ENCODE data around the gene ARHGEF33.

Gene ARHGEF33

GRCh38 chr2:38973266-38973665, 83.6 kb downstream of the ARHGEF33 start:
- DNase-seq (ENCODE audit: extremely low read depth, low read depth) = no peak
- TF ChIP-seq CTCF (IDR thresholded peaks at IDR 0.05; ENCODE audit: low read depth, low read length) = no peak

- no peak for TF ChIP-seq CTCF (IDR thresholded peaks at IDR 0.05; ENCODE audit: low read depth, low read length)
Measured at GRCh38 chr2:38975042-38975441, 85.4 kb downstream of the ARHGEF33 start.

GRCh38 chr2:38977047-38977446, 87.4 kb downstream of the ARHGEF33 start:
- TF ChIP-seq CTCF (IDR thresholded peaks at IDR 0.05; ENCODE audit: low read depth, low read length) = no peak
- DNase-seq (ENCODE audit: extremely low read depth, low read depth) = no peak

More at GRCh38 chr2:38975042-38975441, 85.4 kb downstream of the ARHGEF33 start:
- no peak for DNase-seq (ENCODE audit: extremely low read depth, low read depth)

GRCh38 chr2:38978296-38978903, 88.7 kb downstream of the ARHGEF33 start:
- no peak for TF ChIP-seq CTCF (IDR thresholded peaks at IDR 0.05; ENCODE audit: low read depth, low read length)
- no peak for DNase-seq (ENCODE audit: extremely low read depth, low read depth)

- no peak for DNase-seq (ENCODE audit: extremely low read depth, low read depth)
- no peak for TF ChIP-seq CTCF (IDR thresholded peaks at IDR 0.05; ENCODE audit: low read depth, low read length)
Measured at GRCh38 chr2:38978908-38979307, 89.2 kb downstream of the ARHGEF33 start.

GRCh38 chr2:38981003-38981669, 91.5 kb downstream of the ARHGEF33 start:
- DNase-seq (ENCODE audit: extremely low read depth, low read depth) = no peak
- TF ChIP-seq CTCF (IDR thresholded peaks at IDR 0.05; ENCODE audit: low read depth, low read length) = no peak

GRCh38 chr2:38981670-38982357, 92.1 kb downstream of the ARHGEF33 start:
- DNase-seq (ENCODE audit: extremely low read depth, low read depth) = no peak
- TF ChIP-seq CTCF (IDR thresholded peaks at IDR 0.05; ENCODE audit: low read depth, low read length) = no peak
